Motor neuron (in vitro differentiated cells): ENCODE measurements around the gene GBE1. TPM values are rescaled to one million over a fixed set of nuclear protein-coding genes. Genes with fewer than 3 reads are reported as not detected.

Source experiments
- ATAC-seq, 8 experiments: fragments of 200-7000 bp; cut with Tn5 transposase; replicated peaks in 6 of 8; 2 replicates each; pipeline ENCODE4 v1.8.0; 2021; ENCODE audit warnings: mild to moderate bottlenecking in 8 of 8, moderate library complexity in 8 of 8
- H3K27ac ChIP-seq, 2 donors: fragments of 250-450 bp; sonication (Bioruptor Pico); 2 replicates each; pipeline ENCODE4 v1.9.0; 2021; ENCODE audit warnings: antibody characterized with exemption in 2 of 2, mild to moderate bottlenecking in 2 of 2, moderate library complexity in 1 of 2
- H3K4me1 ChIP-seq, 2 donors: fragments of 250-450 bp; sonication (Bioruptor Pico); replicated peaks in 1 of 2; 2 replicates each; pipeline ENCODE4 v1.6.1; 2021; ENCODE audit warnings: antibody characterized with exemption in 2 of 2, mild to moderate bottlenecking in 2 of 2, moderate library complexity in 1 of 2
- H3K4me3 ChIP-seq, 5 donors: fragments of 250-450 bp; sonication (Bioruptor Pico); 2 replicates each; pipeline ENCODE4 v1.9.0; 2021; ENCODE audit warnings: antibody characterized with exemption in 5 of 5, mild to moderate bottlenecking in 5 of 5, moderate library complexity in 4 of 5
- WGBS, 10 experiments: fragments of 450-650 bp; shearing (Covaris generic); methylation state at CpG; one replicate each; pipeline ENCODE4 v1.0.0; 2022; 5-methylcytosine and 5-hydroxymethylcytosine counted together
- in situ Hi-C, 9 experiments: fragments of 400-800 bp; cut with MboI; loops; one replicate each; pipeline ENCODE4 v1.15.0; 2021; ENCODE audit warnings: low sequenced_read_pairs in 9 of 9, low pct_unique_long_range_greater_than_20kb in 2 of 9; ENCODE audit not compliant: unreplicated experiment in 9 of 9
- total RNA-seq, 8 experiments: library from RNA; unstranded; fragments of 300-600 nt; gene quantifications; 2 replicates each; pipeline versions ENCODE4 v1.2.3 to v1.2.4, GENCODE V29; 2022

The GBE1 gene
- total RNA-seq, 8 experiments from 2014 or later: 17.9 to 47.9 (median 19.5) TPM

DNA sequence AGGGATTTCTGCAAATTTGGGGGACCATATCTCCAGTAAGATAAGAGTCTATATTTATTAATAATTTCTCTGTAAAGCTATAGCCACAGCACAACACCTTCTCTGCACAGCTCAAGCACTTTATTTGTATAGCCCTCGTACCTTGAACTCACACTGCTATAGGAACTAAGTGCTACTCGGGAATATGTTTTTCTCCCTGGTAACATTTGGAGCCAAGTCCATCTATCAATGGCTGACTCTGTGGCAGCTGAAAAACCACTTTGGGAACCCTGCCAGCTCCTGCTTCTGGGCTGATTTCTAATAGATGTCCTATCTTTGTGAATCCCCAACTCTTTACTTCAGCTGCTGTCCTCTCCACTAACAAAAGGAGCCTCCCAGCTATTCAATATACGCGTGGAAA lies 298.5 kb downstream of the GBE1 start:
- no peak overlapping the region for H3K4me3 ChIP-seq
- in situ Hi-C loops: no loop called here
- H3K27ac ChIP-seq: no peak overlapping the region
- 0 to 87% (median 70%) methylated on average over 1 to 4 of the region's 4 CpGs; no CpG with 5 or more reads in 4 of the 10 experiments for WGBS, 10 experiments
- peak in 1 of 8 experiments; percentile 85 for ATAC-seq
- peaks cover 0 to 3% of the 10 kb centered on the region in 2 donors for H3K4me1 ChIP-seq

DNA sequence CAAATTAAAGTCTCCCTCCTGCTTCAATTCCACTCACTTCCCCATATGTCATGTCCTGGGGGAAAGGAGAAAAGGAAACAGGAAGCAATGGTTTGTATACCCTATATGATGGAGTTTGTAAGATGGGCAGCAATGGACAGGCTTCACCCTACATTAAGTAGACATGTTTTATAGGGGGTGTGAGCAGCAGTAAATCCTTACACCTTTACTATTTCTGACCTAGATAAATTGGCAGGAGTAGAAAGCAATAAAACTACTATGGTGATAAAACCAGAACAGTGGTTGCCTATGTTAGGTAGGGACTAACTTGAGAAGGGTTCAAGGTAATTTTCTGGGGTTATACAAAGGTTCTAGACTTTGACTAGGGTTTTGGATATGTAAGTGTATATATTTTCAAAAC lies 301.7 kb downstream of the GBE1 start:
- in situ Hi-C loops: no loop called here
- no peak overlapping the region for H3K4me3 ChIP-seq
- peaks cover 0 to 3% of the 10 kb centered on the region in 2 donors for H3K4me1 ChIP-seq
- H3K27ac ChIP-seq: no peak overlapping the region
- ATAC-seq: no peak

DNA sequence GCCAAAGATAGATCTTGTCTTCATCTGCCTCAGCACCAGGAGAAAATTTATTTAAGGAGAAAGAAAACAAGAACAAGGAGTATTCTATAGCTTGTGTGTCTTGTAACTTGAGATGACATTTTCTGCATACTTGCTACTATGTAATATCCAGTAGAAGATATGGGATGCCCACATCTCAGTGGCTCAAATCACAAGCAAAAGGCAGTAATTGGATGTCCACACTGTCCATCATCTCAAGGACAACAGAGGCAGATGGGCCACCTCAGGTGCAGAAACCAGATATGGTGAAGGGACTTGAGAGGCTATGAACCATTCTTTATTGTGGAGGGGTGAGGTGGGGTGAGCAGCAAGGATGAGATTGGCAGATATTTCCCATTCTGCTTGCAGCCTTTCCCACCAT lies 309.0 kb downstream of the GBE1 start:
- Histone ChIP-seq H3K27ac (no peak overlapping the region), H3K4me1 (peaks cover 0 to 12% of the 10 kb centered on the region in 2 donors), H3K4me3 (no peak overlapping the region)
- no peak for ATAC-seq
- in situ Hi-C loops: no loop called here

DNA sequence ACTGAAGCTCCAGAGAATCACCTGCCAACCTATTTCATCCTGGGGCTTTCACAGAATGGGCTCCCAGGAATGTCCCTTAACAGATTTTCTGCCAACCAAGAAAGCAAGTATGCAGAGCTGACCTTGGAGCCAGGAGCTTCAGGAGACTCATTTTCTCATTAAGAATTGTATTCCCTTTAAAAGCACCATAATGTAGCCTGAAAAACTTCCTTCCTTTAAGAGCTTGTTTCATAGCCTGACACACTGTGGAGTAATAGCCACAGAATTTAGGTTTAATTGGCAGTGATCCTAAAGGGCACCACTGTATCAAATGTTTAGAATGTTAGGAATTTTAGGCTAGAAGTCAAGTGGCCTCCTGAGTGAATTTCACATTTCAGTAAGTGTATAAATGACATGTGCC lies 309.8 kb downstream of the GBE1 start:
- ATAC-seq: no peak
- H3K4me3 ChIP-seq: no peak overlapping the region
- peaks cover 0 to 12% of the 10 kb centered on the region in 2 donors for H3K4me1 ChIP-seq
- H3K27ac ChIP-seq: no peak overlapping the region
- in situ Hi-C loops: no loop called here

DNA sequence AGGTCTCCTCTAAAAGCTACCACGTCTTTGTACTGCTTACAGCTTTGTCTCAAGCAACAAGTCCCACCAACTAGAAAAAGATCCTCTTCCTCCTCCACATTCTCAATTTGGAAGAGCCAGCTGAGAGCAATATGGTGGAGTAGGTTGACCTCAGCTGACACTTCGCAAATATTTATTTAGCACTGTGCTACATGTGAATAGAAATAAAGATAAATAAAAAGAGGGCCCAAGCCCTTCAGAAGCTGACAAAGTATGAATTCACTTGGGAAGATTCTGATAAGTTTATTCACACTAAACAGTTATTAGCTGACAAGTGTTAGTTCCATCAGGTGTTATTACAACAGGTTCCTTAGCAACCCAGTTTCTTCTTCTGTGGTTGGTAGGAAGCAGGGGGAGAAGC lies 310.3 kb downstream of the GBE1 start:
- in situ Hi-C loops: no loop called here
- Histone ChIP-seq H3K4me1 (peaks cover 0 to 12% of the 10 kb centered on the region in 2 donors), H3K4me3 (no peak overlapping the region), H3K27ac (no peak overlapping the region)
- ATAC-seq: peak in 1 of 8 experiments; percentile 23
- WGBS, 10 experiments: 29 to 100% (median 86%) methylated on average over 1 to 2 of the region's 2 CpGs; no CpG with 5 or more reads in 5 of the 10 experiments

DNA sequence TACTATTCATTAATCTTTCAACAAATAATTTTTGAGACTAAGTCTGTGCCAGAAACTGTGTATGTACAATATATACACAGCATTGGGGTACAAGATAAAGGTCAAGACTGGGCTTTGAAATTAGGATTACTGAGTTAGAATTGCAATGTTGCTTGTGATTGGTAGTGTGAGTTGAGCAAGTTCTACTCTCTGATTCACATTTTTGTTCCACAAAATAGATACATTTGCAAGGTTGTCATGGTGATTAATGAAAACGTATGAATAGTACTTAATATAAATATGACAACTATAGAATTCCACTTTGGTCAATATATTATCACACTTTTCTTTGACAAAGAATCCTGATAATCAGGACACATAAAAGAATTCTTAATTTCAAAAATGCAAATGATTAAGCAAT lies 314.6 kb downstream of the GBE1 start:
- H3K4me1 ChIP-seq: peaks cover 4 to 21% of the 10 kb centered on the region in 2 donors
- whole genome bisulfite sequencing, 10 experiments: 0 to 100% (median 95%) methylated on average over 1 of the region's 1 CpG; no CpG with 5 or more reads in 2 of the 10 experiments
- ATAC-seq: no peak
- in situ Hi-C loops: no loop called here
- no peak overlapping the region for H3K4me3 ChIP-seq
- no peak overlapping the region for H3K27ac ChIP-seq

DNA sequence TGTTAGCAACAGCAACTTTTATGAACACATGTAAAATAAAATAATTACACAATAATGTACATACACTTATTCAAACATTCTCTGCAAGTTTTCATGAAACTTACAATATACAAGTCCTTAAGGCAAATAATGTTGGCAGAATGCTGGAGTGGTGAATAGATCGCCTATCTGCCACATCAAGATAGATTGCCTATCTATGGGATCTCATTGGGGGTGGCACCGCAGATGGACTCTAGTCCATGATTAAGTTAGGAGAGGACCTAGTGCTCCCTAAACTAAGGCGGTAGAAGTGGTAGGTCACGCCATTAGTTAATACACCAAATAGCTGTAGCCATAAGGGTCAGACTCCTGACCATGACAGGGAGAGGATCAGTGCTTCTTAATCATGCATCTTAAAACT lies 315.7 kb downstream of the GBE1 start:
- 82 to 100% (median 100%) methylated on average over 1 to 4 of the region's 4 CpGs; no CpG with 5 or more reads in 1 of the 10 experiments for WGBS, 10 experiments
- no peak overlapping the region for H3K27ac ChIP-seq
- in situ Hi-C loops: no loop called here

DNA sequence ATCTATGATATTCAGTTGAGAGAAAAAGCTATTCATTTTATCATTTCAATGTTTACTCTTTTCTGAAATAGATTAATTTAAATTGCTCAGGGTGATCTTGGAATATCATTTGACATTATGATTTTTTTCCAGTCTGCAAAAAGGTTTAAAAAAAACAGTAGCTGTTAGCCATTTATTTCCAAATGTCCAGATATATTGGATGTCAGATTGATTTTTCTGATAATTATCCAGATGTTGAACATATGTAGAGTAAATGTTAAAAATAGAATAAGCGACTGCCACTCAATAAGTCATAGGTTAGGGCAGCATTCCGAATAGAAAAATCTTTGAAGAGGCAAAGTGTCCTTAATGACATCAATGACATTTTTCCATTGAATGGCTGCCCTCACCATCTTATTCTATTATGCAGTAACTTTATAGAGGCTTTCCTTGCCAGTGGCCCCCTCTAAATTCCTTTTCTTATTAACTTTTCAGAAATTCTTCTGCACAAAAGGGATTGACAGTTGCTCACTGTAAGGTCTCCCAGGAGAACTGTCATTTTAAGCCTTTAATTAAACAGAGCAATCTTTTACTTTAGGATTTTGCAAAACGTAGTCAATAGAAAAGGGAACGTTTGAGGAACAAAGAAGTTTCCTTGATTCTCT lies 316.5 kb downstream of the GBE1 start:
- Histone ChIP-seq H3K4me1 (peaks cover 4 to 21% of the 10 kb centered on the region in 2 donors), H3K4me3 (no peak overlapping the region), H3K27ac (no peak overlapping the region)
- in situ Hi-C loops: no loop called here
- 53 to 93% (median 80%) methylated on average over 2 to 4 of the region's 4 CpGs for WGBS, 10 experiments
- ATAC-seq: no peak

More for the DNA sequence above, 315.7 kb downstream of the GBE1 start:
- no peak overlapping the region for H3K4me3 ChIP-seq
- peaks cover 4 to 21% of the 10 kb centered on the region in 2 donors for H3K4me1 ChIP-seq
- peak in 1 of 8 experiments; percentile 49 for ATAC-seq

DNA sequence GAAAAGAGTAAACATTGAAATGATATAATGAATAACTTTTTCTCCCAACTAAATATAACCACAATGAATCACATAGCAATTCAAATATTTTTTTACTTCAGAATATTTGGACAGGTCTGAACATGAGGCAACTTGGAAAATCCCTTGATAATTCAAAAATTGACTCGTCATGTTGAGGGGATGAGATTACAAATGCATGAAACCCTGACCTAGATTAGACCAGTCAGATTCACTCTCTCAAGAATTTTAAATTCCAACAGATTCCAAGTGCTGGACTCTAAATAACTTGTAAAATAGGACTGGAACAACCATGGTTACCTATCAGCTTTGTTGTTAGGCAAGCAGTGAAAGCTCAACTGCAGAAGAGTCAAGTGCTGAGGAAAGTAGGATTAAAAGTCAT lies 317.5 kb downstream of the GBE1 start:
- in situ Hi-C loops: no loop called here
- H3K4me3 ChIP-seq: no peak overlapping the region
- 0 to 100% (median 100%) methylated on average over 1 of the region's 1 CpG; no CpG with 5 or more reads in 3 of the 10 experiments for WGBS, 10 experiments
- H3K4me1 ChIP-seq: peaks cover 4 to 13% of the 10 kb centered on the region in 2 donors
- ATAC-seq: peak in 3 of 8 experiments; percentile 60 to 79 (median 74)
- H3K27ac ChIP-seq: no peak overlapping the region

DNA sequence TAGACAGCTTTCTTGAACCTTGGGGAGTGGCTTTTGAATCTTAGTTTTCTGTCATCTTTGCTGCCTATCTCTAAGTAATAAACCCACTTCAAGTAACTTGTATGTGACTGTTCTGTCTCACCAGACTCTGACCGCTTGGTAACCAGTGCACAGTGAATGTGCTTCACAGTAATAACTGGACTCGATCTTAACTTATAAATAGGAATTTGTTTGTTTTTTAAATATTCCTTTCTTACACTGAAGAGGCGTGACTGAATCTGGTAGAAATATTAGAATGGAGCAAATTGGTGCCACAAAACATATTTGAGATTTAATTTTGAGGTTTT lies 318.0 kb downstream of the GBE1 start:
- H3K4me1 ChIP-seq: peaks cover 4 to 9% of the 10 kb centered on the region in 2 donors
- no peak for ATAC-seq
- 50 to 100% (median 90%) methylated on average over 1 to 3 of the region's 3 CpGs; no CpG with 5 or more reads in 3 of the 10 experiments for WGBS, 10 experiments
- no peak overlapping the region for H3K4me3 ChIP-seq
- in situ Hi-C loops: no loop called here
- no peak overlapping the region for H3K27ac ChIP-seq

DNA sequence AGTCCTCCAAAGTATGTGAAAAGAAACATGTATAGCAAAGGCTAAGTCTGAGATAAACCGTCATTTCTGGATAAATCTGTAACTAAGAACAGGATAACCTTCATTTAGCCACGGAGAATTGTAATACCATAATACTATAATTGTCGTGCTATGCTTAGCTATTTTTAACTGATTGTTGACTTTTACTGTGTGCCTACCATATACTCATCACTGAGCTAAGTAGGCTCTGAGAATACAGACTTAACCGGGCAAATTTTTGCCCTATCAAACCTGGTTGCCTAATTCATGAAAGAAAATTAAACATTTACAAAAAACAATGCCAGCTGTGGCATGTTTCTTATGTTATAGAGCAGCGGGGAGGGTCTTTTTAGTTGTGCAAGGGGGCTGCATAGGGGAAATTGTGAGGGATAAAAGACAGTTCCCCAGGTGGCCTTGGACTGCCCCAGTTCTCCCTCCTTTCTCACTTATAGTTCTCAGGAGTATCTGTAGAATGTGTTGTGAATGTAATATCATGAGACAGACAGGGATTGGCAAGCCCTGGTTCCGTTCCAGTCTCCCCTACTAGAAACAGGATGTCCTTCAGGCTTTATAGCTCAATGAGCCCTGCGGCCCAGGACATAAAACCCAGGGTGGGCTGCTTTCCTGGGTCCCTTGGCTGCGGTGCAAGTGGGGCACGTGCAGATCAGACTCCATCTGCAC lies 318.5 kb downstream of the GBE1 start:
- no peak for ATAC-seq
- H3K27ac ChIP-seq: no peak overlapping the region
- in situ Hi-C loops: no loop called here
- 70 to 97% (median 90%) methylated on average over 2 to 8 of the region's 9 CpGs for WGBS, 10 experiments
- H3K4me3 ChIP-seq: no peak overlapping the region
- H3K4me1 ChIP-seq: peaks cover 4 to 9% of the 10 kb centered on the region in 2 donors

DNA sequence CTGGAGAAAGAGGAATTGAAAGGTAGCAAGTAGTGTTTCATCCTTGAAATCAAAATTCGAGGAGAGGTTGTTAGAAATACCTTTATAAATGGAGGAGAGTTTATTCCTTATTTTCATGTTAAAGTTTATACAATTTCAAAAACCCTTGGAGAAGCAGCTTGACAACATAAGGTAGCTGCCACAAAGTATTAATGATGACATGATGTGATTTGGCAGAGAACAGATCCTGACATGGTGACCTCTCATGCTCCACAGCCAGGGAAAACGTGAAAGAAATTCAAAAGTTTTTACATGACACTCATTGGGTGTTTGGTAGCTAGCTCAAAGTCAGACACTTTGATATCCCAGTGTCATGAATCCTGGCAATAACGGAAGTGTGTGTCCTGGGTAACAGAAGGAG lies 320.8 kb downstream of the GBE1 start:
- H3K4me1 ChIP-seq: peaks cover 4 to 9% of the 10 kb centered on the region in 2 donors
- no peak overlapping the region for H3K4me3 ChIP-seq
- WGBS, 10 experiments: 0 to 100% (median 74%) methylated on average over 1 to 2 of the region's 3 CpGs; no CpG with 5 or more reads in 3 of the 10 experiments
- H3K27ac ChIP-seq: no peak overlapping the region
- ATAC-seq: no peak
- in situ Hi-C loops: no loop called here
